Dermis microvascular lymphatic vessel endothelial cell (primary cell): ENCODE measurements around the gene IRF8. TPM values are rescaled to one million over a fixed set of nuclear protein-coding genes. Genes with fewer than 3 reads are reported as not detected.
"Not testable (repeated sequence)": the region's sequence is repeated elsewhere in the genome, so short reads cannot be mapped to it uniquely, and the experiment has no call there.

Experiments used
- DNase-seq, 2 donors: peaks; one replicate each; pipeline versions ENCODE4 v3.0.0 to v3.0.0-alpha.2; 2010; ENCODE audit warnings: low read depth in 2 of 2
- total RNA-seq: library from RNA; depleted of rRNA; stranded (reverse); fragments of >200 nt; gene quantifications from 2 replicates; pipeline ENCODE4 v1.2.1, GENCODE V29; 2014

The IRF8 gene
- total RNA-seq, 1 donor from 2014 or later: 5.1 TPM

DNA sequence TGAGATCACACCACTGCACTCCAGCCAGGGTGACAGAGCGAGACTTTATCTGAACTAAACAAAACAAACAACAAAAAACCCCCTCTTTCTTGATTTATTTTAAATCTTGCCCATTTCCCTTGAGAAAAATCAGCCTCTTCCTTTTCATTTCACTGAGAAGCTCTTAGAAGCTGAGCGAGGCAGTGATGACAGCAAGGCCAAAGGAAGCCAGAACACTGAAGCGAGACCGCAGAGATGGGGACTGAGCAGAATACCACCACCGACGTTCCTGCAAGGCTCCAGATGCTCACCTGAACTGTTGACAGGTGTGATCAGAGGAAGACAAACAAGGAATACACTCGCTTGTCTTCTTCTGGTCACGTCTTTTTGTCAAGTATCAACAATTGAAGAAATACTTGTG, 30.5 kb upstream of the IRF8 start:
- DNase-seq: no peak

- no peak for DNase-seq
These were observed 29.8 kb upstream of the IRF8 start for GRCh38 chr16:85869206-85869605.

- peak in 1 of 2 donors; percentile 11 for DNase-seq
These were observed 29.0 kb upstream of the IRF8 start for GRCh38 chr16:85869785-85870558.

DNA sequence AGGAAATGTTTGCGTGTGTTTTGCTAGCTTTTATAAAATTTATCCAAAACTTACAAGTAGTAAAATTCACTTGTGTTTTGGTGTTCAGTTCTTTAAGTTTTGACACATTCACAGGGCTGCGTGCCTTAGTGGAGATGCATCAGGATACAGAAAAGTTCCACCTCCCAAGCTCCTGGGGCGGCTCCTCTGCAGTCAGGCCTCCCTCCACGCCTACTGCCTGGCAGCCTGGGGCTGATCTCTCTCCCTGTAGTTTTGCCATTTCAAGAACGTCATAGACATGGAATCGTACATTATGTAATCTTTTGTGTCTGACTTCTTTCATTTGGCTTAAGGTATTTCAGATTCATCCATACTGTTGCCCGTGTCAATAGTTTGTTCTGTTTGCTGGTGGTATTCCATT, 27.2 kb upstream of the IRF8 start:
- DNase-seq: no peak

DNA sequence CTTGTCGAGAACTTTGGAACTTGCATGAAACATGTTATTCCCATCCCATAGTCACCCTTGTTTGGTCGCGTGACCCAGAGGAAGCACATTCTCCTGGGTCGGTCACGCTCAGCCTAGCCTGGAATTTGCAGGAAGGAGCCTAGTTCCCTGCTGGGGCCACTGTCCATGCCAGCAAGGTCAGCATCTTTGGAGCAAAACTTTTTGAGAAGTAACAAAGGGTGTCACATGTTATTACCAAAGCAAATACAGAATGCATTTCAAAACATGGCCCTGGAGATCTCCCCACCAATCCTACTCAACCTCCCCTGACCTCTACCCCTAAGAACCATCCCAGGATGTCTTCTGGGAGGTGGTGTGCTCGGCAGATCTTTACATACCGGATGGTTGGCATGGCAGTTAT, 26.2 kb upstream of the IRF8 start:
- DNase-seq: no peak

- DNase-seq: no peak
These were observed 25.8 kb upstream of the IRF8 start for GRCh38 chr16:85873153-85873552.

GRCh38 chr16:85874031-85874430, 24.9 kb upstream of the IRF8 start:
- DNase-seq: not testable (repeated sequence)

DNA sequence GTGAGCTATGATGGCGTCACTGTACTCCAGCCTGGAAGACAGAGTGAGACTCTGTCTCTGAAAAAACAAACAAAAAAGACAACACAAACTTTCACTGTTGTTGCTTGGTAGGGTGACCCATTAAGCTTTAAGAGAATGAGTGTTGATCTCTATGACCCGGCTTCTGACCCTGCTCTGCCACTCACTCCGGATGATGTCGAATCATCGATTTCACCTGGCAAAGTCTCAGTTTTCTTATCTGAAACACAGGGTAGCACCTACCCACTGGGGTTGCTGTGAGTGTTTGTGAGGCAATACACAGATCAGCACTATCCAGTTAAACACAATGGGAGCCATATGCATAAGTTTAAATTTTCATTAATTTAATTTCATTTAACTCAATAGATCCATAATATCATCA, 20.6 kb upstream of the IRF8 start:
- DNase-seq: no peak

GRCh38 chr16:85878875-85879274, 20.1 kb upstream of the IRF8 start:
- DNase-seq: peak; percentile 94 to 96

GRCh38 chr16:85879549-85879948, 19.4 kb upstream of the IRF8 start:
- DNase-seq: no peak

DNA sequence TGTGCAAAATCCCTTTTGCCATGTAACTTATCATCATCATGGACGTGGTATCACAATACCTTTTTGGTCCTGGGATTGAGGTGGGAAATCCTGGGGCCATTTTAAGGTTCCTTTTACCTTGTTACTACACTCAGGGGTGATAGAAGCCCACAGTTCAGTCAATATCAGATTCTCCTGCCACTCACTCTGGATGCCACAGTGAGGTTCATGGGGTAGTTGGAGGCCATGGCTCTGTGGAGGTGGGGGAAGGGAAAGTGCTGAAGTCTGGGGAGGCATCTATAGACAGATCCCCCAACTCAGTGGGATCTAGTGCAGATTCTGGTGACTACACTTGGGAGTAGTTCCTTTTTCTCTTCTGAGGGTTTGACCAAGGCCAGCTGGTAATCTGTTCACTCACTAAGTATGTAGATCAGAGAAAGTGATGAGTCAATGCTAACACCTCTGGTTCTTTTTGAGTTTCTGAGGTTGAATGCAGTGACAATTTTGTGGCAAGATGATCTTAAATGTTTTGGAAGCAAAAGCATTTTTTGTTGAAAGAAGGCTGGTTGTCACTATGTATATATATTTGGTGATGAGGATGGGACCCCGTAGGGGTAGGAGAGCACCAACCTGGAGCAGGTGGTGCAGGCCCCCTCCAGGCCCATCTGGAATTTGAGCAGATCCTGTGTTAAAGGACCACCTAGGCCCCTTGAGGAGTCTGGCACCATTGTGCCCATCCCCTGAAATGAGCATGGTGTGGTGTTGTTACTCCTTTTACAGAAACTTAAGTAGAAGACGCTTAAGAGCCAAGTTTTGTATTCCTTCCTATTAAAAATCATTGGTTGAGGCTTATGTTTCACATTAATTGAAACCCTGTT, 18.8 kb upstream of the IRF8 start:
- no peak for DNase-seq

- DNase-seq: no peak
These were observed 18.1 kb upstream of the IRF8 start for GRCh38 chr16:85880861-85881260.

DNA sequence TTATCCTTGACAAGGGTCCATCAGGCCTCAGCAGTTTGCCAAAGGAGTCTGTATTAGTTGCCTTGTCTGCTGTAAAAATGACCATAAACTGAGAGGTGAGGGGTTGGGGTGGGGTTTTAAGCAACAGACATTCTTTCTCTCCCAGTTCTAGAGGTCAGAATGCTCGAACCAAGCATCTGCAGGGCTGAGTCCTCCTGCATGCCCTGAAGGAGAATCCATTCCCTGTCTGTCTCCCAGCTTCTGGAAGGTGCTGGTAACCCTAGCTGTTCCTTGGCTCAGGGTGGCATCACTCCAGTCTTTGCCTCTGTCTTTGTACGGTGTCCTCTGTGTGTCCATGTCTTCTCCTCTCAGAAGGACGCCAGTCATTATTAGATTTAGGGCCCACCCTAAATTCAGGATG, 17.5 kb upstream of the IRF8 start:
- DNase-seq: no peak

GRCh38 chr16:85882181-85882810, 16.7 kb upstream of the IRF8 start:
- DNase-seq: no peak

DNA sequence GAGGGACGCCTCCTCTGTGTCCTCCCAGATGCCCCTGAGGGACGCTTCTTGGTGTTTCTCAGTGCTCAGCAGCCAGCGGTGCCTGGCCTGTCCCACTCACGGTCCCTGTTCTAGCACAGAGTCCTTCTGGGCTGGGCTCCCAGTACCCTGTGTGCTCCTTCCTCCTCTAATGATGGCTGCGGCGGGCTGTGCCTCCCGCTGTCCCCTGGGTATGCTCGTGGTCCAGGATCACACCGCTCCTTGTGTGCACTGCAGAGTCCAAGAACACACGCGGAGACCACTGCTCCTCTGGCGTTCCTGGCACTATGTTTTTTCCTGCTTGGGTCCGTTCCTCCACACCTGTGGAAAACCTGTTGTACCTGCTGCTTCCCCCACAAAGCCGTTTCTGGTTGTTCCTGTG, 15.1 kb upstream of the IRF8 start:
- no peak for DNase-seq

DNA sequence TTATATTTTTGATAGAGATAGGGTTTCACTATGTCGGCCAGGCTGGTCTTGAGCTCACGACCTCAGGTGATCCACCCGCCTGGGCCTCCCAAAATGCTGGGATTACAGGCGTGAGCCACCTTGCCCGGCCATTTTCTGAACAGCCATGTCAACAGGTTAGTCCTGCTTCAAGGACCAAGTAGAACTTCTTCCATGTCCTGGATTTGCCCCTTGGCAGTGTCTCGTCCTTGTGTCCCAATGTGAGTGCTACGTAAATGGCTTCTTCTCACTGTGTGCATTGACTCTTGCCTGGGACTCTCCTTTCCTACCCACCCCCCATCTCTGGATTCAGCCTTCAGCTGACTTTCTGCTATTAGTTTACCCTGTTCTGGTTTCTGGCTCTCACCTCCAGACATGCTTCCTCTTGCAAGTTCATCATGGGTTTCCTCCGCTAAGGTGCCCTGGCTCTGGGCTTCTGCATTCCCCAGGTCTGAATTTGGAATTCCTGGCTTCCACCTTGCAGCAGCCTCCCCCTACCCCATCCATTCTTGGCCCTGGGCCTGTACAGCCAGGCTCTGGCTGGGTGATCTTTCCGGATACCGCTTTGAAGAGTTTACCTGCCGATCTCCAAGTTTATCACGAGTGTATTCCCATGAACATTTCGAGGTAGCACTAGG, 14.0 kb upstream of the IRF8 start:
- no peak for DNase-seq

GRCh38 chr16:85885537-85885936, 13.4 kb upstream of the IRF8 start:
- DNase-seq: no peak

DNA sequence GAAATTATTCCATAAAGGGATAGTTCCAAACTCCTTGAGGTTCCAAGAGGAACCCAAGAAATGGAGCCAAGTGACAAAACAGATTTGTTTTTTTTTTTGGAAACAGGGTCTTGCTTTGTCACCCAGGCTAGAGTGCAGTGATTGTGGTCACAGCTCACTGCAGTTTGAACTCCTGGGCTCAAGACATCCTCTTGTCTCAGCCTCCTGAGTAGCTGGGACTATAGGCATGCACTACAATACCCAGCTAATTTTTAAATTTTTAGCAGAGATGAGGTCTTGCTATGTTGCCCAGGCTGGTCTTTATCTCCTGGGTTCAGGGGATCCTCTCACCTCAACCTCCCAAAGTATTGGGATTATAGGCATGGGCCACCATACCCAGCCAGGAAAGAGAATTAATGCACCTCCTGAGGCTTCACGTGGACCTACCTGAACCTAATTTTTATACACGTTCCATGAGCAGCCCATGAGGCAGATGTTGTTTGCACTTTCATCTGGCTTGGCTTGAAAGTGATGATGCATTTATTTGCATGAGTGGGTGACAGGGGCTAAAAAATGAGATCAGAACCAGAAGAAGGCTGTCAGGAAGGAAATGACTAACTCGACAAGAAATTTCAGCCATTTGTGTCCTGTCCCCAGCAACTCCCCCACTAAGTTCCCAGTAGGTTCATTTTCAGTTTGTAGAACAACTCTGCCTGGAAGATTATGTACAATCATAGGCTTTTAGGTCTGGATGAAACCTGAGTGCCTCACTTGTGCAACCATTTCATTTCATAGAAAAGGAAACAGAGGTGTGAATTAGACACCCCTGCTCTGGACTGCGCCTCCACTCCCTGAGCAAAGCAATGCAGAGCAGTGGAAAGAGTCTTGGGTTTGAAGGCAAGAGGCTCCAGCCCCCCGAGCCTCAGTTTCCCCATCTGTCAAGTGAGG, 10.3 kb upstream of the IRF8 start:
- peak; percentile 94 for DNase-seq

GRCh38 chr16:85891033-85891775, 7.8 kb upstream of the IRF8 start:
- DNase-seq: peak in 1 of 2 donors; percentile 22

- no peak for DNase-seq
These were observed 7.2 kb upstream of the IRF8 start for GRCh38 chr16:85891776-85892166.
